H9 (cell line): ENCODE measurements around the gene CFAP97. TPM values are rescaled to one million over a fixed set of nuclear protein-coding genes. Genes with fewer than 3 reads are reported as not detected.
"Not testable (repeated sequence)": the region's sequence is repeated elsewhere in the genome, so short reads cannot be mapped to it uniquely, and the experiment has no call there.

Experiments
- DNase-seq: peaks from one replicate; pipeline ENCODE4 v3.0.0-alpha.2; 2017
- H2AFZ ChIP-seq: one replicate; pipeline ENCODE4 v1.6.1; 2013; ENCODE audit warnings: mild to moderate bottlenecking, low read length, control low read depth, moderate library complexity
- H2AK5ac ChIP-seq: 2 replicates; pipeline ENCODE4 v1.6.1; 2013; ENCODE audit warnings: low read length, control low read depth, mixed read lengths; ENCODE audit not compliant: insufficient read length
- H2BK120ac ChIP-seq: one replicate; pipeline ENCODE4 v1.6.1; 2013; ENCODE audit warnings: low read depth, mild to moderate bottlenecking, low read length, control low read depth, inconsistent platforms; ENCODE audit not compliant: poor library complexity, severe bottlenecking
- H2BK12ac ChIP-seq: 2 replicates; pipeline ENCODE4 v1.6.1; 2013; ENCODE audit warnings: low read length, control low read depth, mixed read lengths, low read depth; ENCODE audit not compliant: insufficient read length
- H2BK15ac ChIP-seq: 2 replicates; pipeline ENCODE4 v1.6.1; 2013; ENCODE audit warnings: low read depth, low read length, control low read depth
- H2BK20ac ChIP-seq: one replicate; pipeline ENCODE4 v1.6.1; 2013; ENCODE audit warnings: low read depth, mild to moderate bottlenecking, low read length, control low read depth, inconsistent platforms; ENCODE audit not compliant: poor library complexity, severe bottlenecking
- H2BK5ac ChIP-seq: 2 replicates; pipeline ENCODE4 v1.6.1; 2013; ENCODE audit warnings: low read length, control low read depth, mixed read lengths; ENCODE audit not compliant: insufficient read length
- H3K14ac ChIP-seq: 2 replicates; pipeline ENCODE4 v1.6.1; 2013; ENCODE audit warnings: low read length, control low read depth; ENCODE audit not compliant: insufficient read depth
- H3K18ac ChIP-seq: 2 replicates; pipeline ENCODE4 v1.6.1; 2013; ENCODE audit warnings: low read depth, mild to moderate bottlenecking, mixed read lengths, low read length, control low read depth; ENCODE audit not compliant: insufficient read length
- H3K23ac ChIP-seq: 2 replicates; pipeline ENCODE4 v1.6.1; 2013; ENCODE audit warnings: low read length, control low read depth, mixed read lengths, low read depth; ENCODE audit not compliant: insufficient read length
- H3K23me2 ChIP-seq: 2 replicates; pipeline ENCODE4 v1.6.1; 2013; ENCODE audit warnings: low read depth, mild to moderate bottlenecking, mixed read lengths, low read length, control low read depth; ENCODE audit not compliant: insufficient read length, poor library complexity, severe bottlenecking
- H3K27ac ChIP-seq: 2 replicates; pipeline ENCODE4 v1.5.1; 2013; ENCODE audit warnings: low read length, control low read depth, mixed read lengths, low read depth; ENCODE audit not compliant: insufficient read length
- H3K27me3 ChIP-seq: 2 replicates; pipeline ENCODE4 v1.6.1; 2013; ENCODE audit warnings: low read length, control low read depth, inconsistent platforms; ENCODE audit not compliant: insufficient read depth
- H3K4ac ChIP-seq: 2 replicates; pipeline ENCODE4 v1.6.1; 2013; ENCODE audit warnings: low read depth, mild to moderate bottlenecking, control low read depth, inconsistent platforms, low read length, moderate library complexity
- H3K4me1 ChIP-seq: 2 replicates; pipeline ENCODE4 v1.6.1; 2013; ENCODE audit warnings: low read length, control low read depth, inconsistent platforms; ENCODE audit not compliant: insufficient read depth
- H3K4me2 ChIP-seq: 2 replicates; pipeline ENCODE4 v1.6.1; 2013; ENCODE audit warnings: low read length, control low read depth, mixed read lengths; ENCODE audit not compliant: insufficient read length, insufficient read depth
- H3K56ac ChIP-seq: 2 replicates; pipeline ENCODE4 v1.6.1; 2013; ENCODE audit warnings: low read depth, mild to moderate bottlenecking, mixed read lengths, low read length, control low read depth; ENCODE audit not compliant: insufficient read length
- H3K79me1 ChIP-seq: 2 replicates; pipeline ENCODE4 v1.6.1; 2013; ENCODE audit warnings: low read depth, mild to moderate bottlenecking, moderate library complexity, low read length, control low read depth, inconsistent platforms; ENCODE audit not compliant: insufficient read depth, poor library complexity, severe bottlenecking
- H3K79me2 ChIP-seq: 2 replicates; pipeline ENCODE4 v1.6.1; 2013; ENCODE audit warnings: low read length, control low read depth, inconsistent platforms; ENCODE audit not compliant: insufficient read depth
- H3K9ac ChIP-seq: 2 replicates; pipeline ENCODE4 v1.6.1; 2013; ENCODE audit warnings: low read length, control low read depth, mixed read lengths; ENCODE audit not compliant: insufficient read length; ENCODE audit errors: extremely low read depth
- H3K9me3 ChIP-seq: one replicate; pipeline ENCODE4 v1.6.1; 2013; ENCODE audit warnings: low read depth, low read length, inconsistent platforms; ENCODE audit not compliant: control insufficient read depth
- H3T11ph ChIP-seq: one replicate; pipeline ENCODE4 v1.6.1; 2013; ENCODE audit warnings: mild to moderate bottlenecking, low read length, control low read depth, inconsistent platforms
- H4K20me1 ChIP-seq: one replicate; pipeline ENCODE4 v1.6.1; 2013; ENCODE audit not compliant: control insufficient read depth, insufficient read length, insufficient read depth
- H4K5ac ChIP-seq: 2 replicates; pipeline ENCODE4 v1.6.1; 2013; ENCODE audit warnings: low read depth, mild to moderate bottlenecking, mixed read lengths, low read length, control low read depth; ENCODE audit not compliant: insufficient read length
- H4K8ac ChIP-seq: replicated peaks from 2 replicates; pipeline ENCODE4 v1.6.1; 2013; ENCODE audit warnings: low read length, control low read depth, mixed read lengths, low read depth; ENCODE audit not compliant: insufficient read length
- H4K91ac ChIP-seq: 2 replicates; pipeline ENCODE4 v1.6.1; 2013; ENCODE audit warnings: low read depth, mild to moderate bottlenecking, moderate library complexity, mixed read lengths, low read length, control low read depth; ENCODE audit not compliant: insufficient read length
- H3K27ac Mint-ChIP-seq, 3 experiments: 2 replicates in 2 of 3; 3 replicates in 1 of 3; pipeline ENCODE4 v1.8.0; 2020 to 2021; ENCODE audit warnings: mixed read lengths in 3 of 3, mild to moderate bottlenecking in 1 of 3, moderate library complexity in 1 of 3
- H3K27me3 Mint-ChIP-seq: 2 replicates; pipeline ENCODE4 v1.8.0; 2021; ENCODE audit warnings: low read depth, mild to moderate bottlenecking, moderate library complexity, mixed read lengths
- H3K36me3 Mint-ChIP-seq, 3 experiments: 2 replicates in 2 of 3; 3 replicates in 1 of 3; pipeline ENCODE4 v1.8.0; 2020 to 2021; ENCODE audit warnings: low read depth in 3 of 3, mixed read lengths in 3 of 3; ENCODE audit not compliant: insufficient read depth in 1 of 3
- H3K4me1 Mint-ChIP-seq, 2 experiments: 2 replicates each; pipeline ENCODE4 v1.8.0; 2020; ENCODE audit warnings: mixed read lengths in 2 of 2
- H3K4me3 Mint-ChIP-seq, 2 experiments: 2 replicates in 1 of 2; 3 replicates in 1 of 2; pipeline ENCODE4 v1.8.0; 2020 to 2021; ENCODE audit warnings: mild to moderate bottlenecking in 2 of 2, mixed read lengths in 2 of 2, moderate library complexity in 1 of 2
- H3K9me3 Mint-ChIP-seq, 2 experiments: 2 replicates in 1 of 2; 3 replicates in 1 of 2; pipeline ENCODE4 v1.8.0; 2020; ENCODE audit warnings: mild to moderate bottlenecking in 2 of 2, mixed read lengths in 2 of 2, moderate library complexity in 1 of 2
- CTCF ChIP-seq: fragments of 200-600 bp; sonication (generic); conservative IDR thresholded peaks from 3 replicates; pipeline ENCODE4 v1.8.0; 2021; ENCODE audit warnings: antibody characterized with exemption, mild to moderate bottlenecking
- WGBS: extraction: QIAGEN DNeasy Blood & Tissue Kit; methylation state at CpG from one replicate; pipeline ENCODE4 v1.1.7; 2013; ENCODE audit warnings: missing lambda C conversion rate, low lambda C conversion rate, mixed read lengths; ENCODE audit not compliant: insufficient read length; ENCODE audit errors: extremely low coverage; 5-methylcytosine and 5-hydroxymethylcytosine counted together
- total RNA-seq: library from RNA; stranded (reverse); gene quantifications from 2 replicates; pipeline ENCODE4 v1.2.1, GENCODE V29; 2021

CFAP97 gene
- total RNA-seq, 1 experiment from 2014 or later, result 39.3 TPM

- DNase-seq, result no peak
- H3K4me3 Mint-ChIP-seq, result no peak overlapping the region
- no peaks in the 10 kb centered on the region for H3K27me3 Mint-ChIP-seq
- H2BK120ac ChIP-seq, result no peak overlapping the region
- H2BK15ac ChIP-seq, result no peak overlapping the region
- no peak overlapping the region for H3K14ac ChIP-seq
- no peak overlapping the region for H2BK5ac ChIP-seq
- H3K4ac ChIP-seq, result no peak overlapping the region
- no peak overlapping the region for H3K27ac Mint-ChIP-seq
- H3K4me1 ChIP-seq, result no peaks in the 10 kb centered on the region
- no peak overlapping the region for H2BK20ac ChIP-seq
- no CpG with 5 or more reads among the region's 6 CpGs for WGBS
- H4K8ac ChIP-seq, result no peak overlapping the region
- H4K91ac ChIP-seq, result no peak overlapping the region
- no peak overlapping the region for H2AK5ac ChIP-seq
- H4K5ac ChIP-seq, result no peak overlapping the region
- H3K79me2 ChIP-seq, result no peaks in the 10 kb centered on the region
- H3K23me2 ChIP-seq, result no peaks in the 10 kb centered on the region
- H4K20me1 ChIP-seq, result no peaks in the 10 kb centered on the region
- no peak overlapping the region for H3K9ac ChIP-seq
- no peaks in the 10 kb centered on the region for H3K79me1 ChIP-seq
- no peak for TF ChIP-seq CTCF
- H2AFZ ChIP-seq, result no peak overlapping the region
- no peaks in the 10 kb centered on the region for H3K27me3 ChIP-seq
- H3T11ph ChIP-seq, result no peak overlapping the region
- H3K9me3 Mint-ChIP-seq, result peaks cover 23 to 25% of the 10 kb centered on the region in 2 experiments
- no peak overlapping the region for H3K18ac ChIP-seq
- no peaks in the 10 kb centered on the region for H3K9me3 ChIP-seq
- no peak overlapping the region for H3K56ac ChIP-seq
- H2BK12ac ChIP-seq, result no peak overlapping the region
- H3K23ac ChIP-seq, result no peak overlapping the region
- no peak overlapping the region for H3K27ac ChIP-seq
- H3K36me3 Mint-ChIP-seq, result peaks cover 19 to 33% (median 25%) of the 10 kb centered on the region in 3 experiments
- peaks cover 0 to 10% of the 10 kb centered on the region in 2 experiments; a peak in 2 of 4 replicates for H3K4me1 Mint-ChIP-seq
- no peak overlapping the region for H3K4me2 ChIP-seq
These were observed 39.1 kb upstream of the CFAP97 start for GRCh38 chr4:185242749-185243533.

DNA sequence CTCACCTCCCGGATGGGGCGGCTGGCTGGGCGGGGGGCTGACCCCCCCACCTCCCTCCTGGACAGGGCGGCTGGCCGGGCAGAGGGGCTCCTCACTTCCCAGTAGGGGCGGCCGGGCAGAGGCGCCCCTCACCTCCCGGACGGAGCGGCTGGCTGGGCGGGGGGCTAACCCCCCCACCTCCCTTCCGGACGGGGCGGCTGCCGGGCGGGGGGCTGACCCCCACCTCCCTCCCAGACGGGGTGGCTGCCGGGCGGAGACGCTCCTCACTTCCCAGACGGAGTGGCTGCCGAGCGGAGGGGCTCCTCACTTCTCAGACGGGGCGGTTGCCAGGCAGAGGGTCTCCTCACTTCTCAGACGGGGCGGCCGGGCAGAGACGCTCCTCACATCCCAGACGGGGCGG, 36.7 kb upstream of the CFAP97 start:
- H3K23ac ChIP-seq, H3K4me1 ChIP-seq, H3K27me3 Mint-ChIP-seq, H3K9ac ChIP-seq, H2AK5ac ChIP-seq, H4K5ac ChIP-seq, H3K27ac ChIP-seq, H3K4me2 ChIP-seq, H2BK5ac ChIP-seq, H4K8ac ChIP-seq, H3K4ac ChIP-seq, H3K14ac ChIP-seq, H3K79me1 ChIP-seq, H3T11ph ChIP-seq, H3K56ac ChIP-seq, H3K4me3 Mint-ChIP-seq, H3K27ac Mint-ChIP-seq, H2BK20ac ChIP-seq, H3K79me2 ChIP-seq, DNase-seq, H3K27me3 ChIP-seq, H2BK120ac ChIP-seq, H3K9me3 ChIP-seq, H2BK15ac ChIP-seq, H4K91ac ChIP-seq, H2AFZ ChIP-seq, H4K20me1 ChIP-seq, H3K18ac ChIP-seq, H2BK12ac ChIP-seq, H3K23me2 ChIP-seq, H3K4me1 Mint-ChIP-seq: not testable (repeated sequence)
- Mint-ChIP-seq H3K9me3 (peaks cover 24 to 27% of the 10 kb centered on the region in 2 experiments), H3K36me3 (peaks cover 24 to 35% (median 32%) of the 10 kb centered on the region in 3 experiments)
- no CpG with 5 or more reads among the region's 32 CpGs for WGBS
